GM18507 (cell line): ENCODE results near the gene ZFP37.

Experiments used
- DNase-seq: peaks from one replicate; pipeline ENCODE4 v3.0.0; 2011; ENCODE audit warnings: low read depth; ENCODE audit not compliant: insufficient read length; ENCODE audit errors: extremely low spot score
- FAIRE-seq: peaks from 2 replicates; lab custom pipeline; 2011; peaks lifted over from hg19 to GRCh38; lab: Jason Lieb, UNC

Gene ZFP37

GRCh38 chr9:112997236-112997941 is 59.1 kb downstream of the ZFP37 start:
- no peak for DNase-seq
- no peak for FAIRE-seq
